Cerebellar cortex (tissue), 1 donor: Measurements from ENCODE around the gene GNAI2.

Experiments used
- DNase-seq: peaks from one replicate; pipeline ENCODE4 v3.0.0-alpha.2; 2015; ENCODE audit warnings: low spot score

The GNAI2 gene

DNA sequence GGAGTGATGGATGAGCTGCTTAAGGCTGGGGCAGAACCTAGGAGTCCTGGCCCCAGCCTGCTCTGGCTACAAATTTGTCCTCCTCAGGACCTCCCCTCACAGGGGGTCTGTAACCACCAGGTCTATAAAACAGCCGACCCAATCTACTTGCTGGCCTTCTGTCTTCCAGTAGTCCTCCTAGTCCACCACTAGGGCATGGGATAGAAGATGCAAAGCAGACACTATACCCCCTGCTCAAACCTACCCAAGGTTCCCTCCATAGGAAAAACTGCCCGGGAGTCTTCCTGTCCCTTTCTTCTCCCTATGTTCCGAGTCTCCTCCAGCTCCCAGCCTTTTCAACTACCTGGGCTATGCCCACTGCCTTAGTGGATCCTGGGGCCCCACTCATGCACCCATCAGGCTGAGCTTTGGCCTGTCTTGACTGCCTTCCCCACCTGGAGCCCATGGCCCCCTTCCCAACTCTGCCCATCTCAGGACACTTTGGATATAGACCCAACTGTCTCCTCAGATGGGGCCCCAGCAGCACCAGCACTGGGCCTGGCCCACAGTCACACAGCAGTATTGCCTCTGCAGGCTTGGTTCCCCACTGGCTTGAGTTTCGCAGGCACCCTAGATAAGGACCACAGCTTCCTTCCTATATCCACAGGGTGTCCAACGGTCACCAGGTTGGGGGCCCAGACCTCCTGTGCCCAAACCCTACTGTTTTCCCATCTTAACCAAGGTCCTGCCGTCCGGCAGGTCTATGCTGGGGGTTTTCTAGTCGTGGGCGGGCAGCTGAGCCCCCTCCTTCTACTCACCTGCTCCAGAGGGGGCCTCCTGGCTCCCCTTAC lies 62.1 kb downstream of the GNAI2 start:
- DNase-seq = peak; percentile 46

DNA sequence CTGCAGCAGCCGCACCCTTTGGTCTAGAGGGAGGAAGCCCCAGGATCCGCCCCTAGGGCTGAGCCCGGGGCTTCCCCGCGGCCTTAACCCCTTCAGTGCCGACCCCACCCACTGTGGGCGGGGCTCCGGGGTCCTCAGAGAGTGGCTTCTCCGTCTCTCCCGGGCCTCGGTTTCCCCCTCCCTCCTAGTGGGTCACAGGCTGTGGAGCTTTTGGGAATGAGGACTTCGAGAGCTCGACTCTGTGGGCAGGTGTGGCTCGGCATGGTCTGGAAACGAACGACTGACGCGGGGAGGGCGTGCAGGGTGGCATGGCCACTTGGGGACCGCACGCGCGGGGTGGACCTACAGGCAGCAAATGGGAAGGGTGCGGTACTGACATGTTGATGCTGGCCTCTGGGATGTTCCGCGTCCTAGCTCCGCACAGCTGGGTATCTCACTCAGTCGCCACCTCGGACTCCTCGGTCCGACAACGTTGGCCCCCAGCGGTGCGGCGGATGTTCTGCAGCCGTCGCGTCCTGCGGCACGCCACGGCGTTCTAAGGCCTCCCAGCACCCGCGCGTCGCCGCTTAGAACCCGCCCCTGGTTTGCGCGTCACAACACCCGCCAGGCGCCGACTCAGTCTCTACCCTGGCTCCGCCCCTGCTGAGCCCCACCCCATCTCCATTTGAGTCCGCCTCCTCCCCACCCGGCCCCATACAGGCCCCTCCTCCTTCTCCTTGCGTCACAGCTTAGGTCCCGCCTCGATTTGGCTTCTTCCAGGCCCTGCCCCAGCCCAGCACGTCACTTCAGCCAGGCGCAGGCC lies 63.0 kb downstream of the GNAI2 start, which contains the start of the genes HYAL3 and NAA80:
TSS of gene HYAL3 (minus strand) at position 570 of the 802 bp plus-strand sequence. CDS start 3,803 bp downstream, outside the sequence.
TSS of gene NAA80 (minus strand) at position 570 of the 802 bp plus-strand sequence. CDS start 1,942 bp downstream, outside the sequence.
- DNase-seq = peak; percentile 100

DNA sequence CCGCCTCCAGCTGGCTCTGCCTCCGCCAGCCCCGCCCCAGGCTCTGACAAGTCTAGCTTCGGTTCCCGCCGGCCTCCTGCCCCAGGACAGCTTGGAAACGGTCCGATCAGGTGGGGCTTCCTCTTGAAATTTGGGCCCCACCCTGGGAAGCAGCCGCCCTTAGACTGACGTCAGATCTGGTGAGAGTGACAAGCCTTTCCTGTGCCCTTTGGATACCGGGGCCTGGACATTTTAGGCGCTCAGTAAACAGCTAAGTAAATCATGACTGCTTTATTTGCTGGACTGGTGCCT lies 63.6 kb downstream of the GNAI2 start:
- no peak for DNase-seq

DNA sequence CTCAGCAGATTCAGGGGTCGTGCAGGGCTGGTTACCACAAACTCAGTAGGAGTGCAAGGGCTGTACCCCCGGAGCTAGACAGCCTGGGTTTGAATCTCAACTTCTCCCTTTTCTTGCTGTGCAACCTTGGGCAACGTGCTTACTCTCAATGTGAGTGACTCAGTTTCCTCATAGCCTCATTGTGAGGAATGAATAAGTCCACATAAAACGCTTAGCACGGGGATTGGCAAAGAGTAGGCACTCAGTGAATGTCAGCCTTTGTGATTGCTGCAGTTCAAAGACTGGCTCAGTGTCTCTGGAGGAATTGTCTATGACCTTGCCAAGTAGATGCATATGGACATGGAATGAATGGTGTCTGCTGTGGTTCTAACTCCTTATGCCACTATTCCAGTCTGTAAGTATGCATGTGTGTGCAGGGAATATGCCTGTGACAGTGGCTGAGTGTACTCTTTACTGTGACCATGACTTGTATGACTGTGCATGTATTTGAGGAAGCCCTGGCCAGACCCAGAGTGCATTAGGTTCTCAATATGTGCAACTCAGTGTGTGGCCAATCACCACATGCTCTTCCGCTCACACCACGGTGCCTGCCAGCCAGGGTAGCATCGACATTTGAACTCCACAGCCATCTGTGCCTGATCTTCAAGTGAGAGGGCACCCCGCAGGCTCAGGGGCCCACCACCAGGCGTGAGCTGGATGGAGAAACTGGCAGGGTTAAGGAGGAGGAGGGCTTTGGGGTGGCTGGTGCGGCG lies 64.1 kb downstream of the GNAI2 start:
- peak; percentile 69 for DNase-seq

DNA sequence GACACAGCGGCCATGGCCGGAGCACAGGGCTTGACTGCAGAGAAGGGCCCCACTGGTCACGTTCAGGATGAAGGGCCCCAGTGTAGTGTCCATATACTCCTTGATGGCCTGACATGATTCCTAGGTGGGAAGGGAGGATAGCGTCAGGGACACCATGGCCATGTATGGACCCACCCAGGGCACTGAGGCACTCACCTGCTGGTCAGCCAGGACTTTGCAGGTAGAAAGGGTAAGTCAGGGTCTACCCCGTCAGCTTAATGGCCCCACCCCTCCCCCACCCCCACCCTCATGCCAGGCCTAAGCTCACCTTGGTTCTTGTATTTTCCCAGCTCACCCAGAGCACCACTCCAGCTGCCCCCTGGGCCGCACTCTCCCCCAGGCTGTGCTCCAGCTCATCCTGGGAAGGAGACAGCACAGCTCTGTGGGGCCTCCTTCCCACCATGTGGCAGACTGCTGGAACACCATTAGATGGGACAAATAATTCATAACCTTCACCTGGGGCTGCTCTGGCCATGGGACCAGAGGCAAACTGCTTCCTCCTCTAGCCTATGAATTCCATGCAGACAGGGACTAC lies 64.8 kb downstream of the GNAI2 start:
- DNase-seq = no peak

DNA sequence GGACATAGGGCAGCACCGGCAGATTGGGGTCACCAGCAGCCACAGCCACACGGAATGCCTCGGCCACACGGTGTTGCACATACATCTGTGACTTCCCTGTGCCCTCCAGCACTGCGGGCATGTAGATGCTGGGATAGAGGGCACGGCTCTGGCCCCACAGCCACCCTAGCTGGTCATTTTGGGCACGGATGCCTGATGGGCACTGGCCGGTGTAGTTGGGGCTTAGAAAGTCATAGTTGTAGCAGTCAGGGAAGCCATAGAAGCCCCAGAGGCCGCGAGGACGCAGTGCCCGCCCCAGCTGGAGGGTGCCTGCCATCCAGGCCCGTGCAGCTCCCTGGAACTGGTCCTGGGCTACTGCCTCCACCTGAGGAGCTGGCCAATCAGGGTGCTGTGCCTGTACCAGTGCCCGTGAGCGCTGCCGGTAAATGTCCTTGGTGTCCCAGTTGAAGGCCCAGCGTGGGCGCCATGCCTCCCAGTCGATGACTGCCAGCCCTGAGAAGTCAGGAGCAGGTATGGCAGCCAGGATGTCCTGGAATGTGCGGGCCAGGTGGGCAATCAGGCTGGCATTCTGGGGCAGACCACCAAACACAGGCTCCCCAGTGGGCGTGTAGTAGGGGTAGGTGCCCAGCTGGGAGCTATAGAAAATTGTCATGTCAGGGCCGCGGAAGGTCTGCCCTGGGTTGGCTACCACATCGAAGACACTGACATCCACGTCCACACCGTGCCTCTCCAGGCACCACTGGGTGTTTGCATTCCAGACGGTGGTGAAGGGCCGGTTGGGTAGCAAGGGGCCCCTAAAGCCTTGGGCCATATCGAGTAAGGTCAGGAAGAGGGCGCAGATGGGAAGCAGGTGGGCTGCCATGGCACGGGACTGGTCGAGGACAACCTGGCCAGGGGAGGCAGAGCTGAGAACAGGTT lies 66.3 kb downstream of the GNAI2 start:
- no peak for DNase-seq

DNA sequence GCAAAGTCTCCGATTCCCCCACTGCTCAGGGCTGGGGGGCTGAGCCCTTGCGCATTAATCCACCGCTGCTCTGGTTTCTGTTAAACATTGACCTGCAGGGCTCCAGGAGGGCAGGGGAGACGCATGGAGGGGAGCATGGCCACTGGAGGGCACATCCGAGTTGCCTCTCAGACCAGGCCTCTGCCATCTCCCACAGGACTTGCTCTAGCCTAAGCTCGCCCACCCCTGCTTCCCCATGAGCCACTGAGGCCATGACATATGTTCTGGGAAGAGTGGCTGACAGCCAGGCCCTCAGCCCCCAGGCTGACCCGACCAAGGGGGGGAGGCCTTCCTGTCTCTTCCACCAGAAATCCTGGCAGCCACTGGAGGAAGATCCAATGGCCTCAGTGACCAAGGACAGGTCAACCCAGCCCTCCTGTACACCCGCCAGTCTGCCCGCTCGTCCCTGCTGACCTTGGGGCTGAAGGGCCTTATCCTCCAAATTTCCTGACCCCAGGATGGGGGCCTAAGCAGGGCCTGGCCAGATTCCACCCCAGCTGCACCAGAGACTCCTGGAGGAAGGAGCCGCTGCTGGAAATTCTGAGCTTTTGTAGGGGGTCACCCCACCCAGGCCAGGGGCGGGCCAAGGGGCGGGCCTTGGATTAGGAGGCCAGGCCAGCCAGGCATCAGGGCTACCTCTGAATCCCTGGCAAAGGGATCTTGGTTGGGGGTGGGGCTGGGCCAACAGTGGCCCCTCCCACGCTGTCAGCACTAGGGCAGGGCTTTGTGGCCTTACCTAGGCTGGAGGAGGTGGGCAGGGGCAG lies 67.2 kb downstream of the GNAI2 start, which contains the start of gene HYAL1:
TSS of gene HYAL1 (minus strand) at position 562 of the 803 bp plus-strand sequence. CDS start 618 bp downstream, outside the sequence.
- DNase-seq = peak; percentile 66

DNA sequence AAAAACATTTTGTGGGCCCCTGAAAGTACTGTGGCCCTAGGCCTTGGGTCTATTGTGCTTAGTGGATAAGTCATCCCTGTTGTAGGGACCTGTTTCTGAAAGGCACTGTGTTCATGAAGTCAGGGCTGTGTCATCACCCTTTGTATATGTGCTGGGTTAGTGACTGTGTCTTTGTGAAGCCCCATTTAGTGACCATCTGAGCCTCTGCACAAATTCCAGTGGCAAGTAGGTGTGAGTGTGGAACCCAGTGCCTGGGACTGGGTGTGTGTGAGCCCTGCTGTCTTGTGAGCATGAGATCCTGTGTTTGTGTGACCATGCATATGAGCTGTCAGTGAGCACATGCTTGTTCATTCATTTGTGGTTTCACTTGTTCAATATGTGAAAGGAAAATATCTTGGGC lies 68.6 kb downstream of the GNAI2 start:
- no peak for DNase-seq
